ENCODE results near the gene CLIP4.

The CLIP4 gene

DNA sequence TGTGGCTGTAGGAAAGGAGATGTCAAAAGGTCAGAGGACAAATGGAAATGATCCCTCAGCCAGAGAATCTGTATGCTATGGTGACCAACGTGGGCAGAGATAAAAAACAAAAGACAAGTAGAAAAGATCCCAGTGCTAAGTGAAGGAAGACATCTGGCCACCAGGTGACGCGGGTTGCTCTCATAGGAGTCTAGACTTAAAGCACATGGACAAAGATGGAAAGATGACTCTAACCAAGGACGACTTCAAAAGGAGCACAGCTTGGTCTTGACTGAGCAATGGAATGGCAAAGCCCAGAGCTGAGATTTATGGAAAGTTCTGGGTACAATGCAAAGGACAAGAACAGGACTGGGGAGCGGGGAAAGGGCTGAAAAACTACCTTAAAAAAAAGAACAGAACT is 96.8 kb downstream of the CLIP4 start:
- H3K27ac ChIP-seq: no peak overlapping the region
- intact Hi-C loops (cut with DNase I; ENCODE audit: low total_unique reads): no loop called here
- H3K4me3 ChIP-seq: no peak overlapping the region
- TF ChIP-seq, protein P1, sequence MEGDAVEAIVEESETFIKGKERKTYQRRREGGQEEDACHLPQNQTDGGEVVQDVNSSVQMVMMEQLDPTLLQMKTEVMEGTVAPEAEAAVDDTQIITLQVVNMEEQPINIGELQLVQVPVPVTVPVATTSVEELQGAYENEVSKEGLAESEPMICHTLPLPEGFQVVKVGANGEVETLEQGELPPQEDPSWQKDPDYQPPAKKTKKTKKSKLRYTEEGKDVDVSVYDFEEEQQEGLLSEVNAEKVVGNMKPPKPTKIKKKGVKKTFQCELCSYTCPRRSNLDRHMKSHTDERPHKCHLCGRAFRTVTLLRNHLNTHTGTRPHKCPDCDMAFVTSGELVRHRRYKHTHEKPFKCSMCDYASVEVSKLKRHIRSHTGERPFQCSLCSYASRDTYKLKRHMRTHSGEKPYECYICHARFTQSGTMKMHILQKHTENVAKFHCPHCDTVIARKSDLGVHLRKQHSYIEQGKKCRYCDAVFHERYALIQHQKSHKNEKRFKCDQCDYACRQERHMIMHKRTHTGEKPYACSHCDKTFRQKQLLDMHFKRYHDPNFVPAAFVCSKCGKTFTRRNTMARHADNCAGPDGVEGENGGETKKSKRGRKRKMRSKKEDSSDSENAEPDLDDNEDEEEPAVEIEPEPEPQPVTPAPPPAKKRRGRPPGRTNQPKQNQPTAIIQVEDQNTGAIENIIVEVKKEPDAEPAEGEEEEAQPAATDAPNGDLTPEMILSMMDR (IDR thresholded peaks at IDR 0.05): no peak
- no peaks in the 10 kb centered on the region for H3K4me1 ChIP-seq
- peaks cover 0 to 5% of the 10 kb centered on the region in 2 donors for H3K27me3 ChIP-seq
- no peaks in the 10 kb centered on the region for H3K9me3 ChIP-seq
- peaks cover 0 to 6% (median 0%) of the 10 kb centered on the region in 3 donors for H3K36me3 ChIP-seq
- DNase-seq: no peak

DNA sequence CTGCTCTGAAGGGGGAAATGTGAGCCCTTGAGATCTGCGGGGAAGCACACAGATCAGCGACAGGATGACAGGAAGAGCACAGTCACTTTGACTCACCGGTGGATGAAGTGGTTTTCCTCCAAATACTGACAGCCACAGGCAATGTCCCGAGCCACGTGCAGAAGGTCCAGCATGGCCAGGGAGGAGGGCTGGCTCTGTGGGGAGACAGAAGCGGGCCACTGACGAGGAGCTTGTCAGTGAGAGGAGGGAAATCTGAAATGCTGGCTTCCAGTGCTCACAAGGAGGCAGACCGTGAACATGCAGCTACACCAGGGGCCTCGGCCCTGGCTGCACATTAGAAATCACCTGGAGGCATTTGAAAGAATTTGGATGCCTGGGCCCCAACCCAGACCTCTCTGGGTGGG is 98.7 kb downstream of the CLIP4 start:
- no peak overlapping the region for H3K27ac ChIP-seq
- H3K9me3 ChIP-seq: no peaks in the 10 kb centered on the region
- H3K36me3 ChIP-seq: peaks cover 0 to under 1% (median 0%) of the 10 kb centered on the region in 3 donors
- no peaks in the 10 kb centered on the region for H3K4me1 ChIP-seq
- no peak for DNase-seq
- TF ChIP-seq, protein P1 (IDR thresholded peaks at IDR 0.05): no peak
- H3K4me3 ChIP-seq: no peak overlapping the region
- intact Hi-C loops (cut with DNase I; ENCODE audit: low total_unique reads): no loop called here
- H3K27me3 ChIP-seq: peaks cover 0 to 9% of the 10 kb centered on the region in 2 donors

DNA sequence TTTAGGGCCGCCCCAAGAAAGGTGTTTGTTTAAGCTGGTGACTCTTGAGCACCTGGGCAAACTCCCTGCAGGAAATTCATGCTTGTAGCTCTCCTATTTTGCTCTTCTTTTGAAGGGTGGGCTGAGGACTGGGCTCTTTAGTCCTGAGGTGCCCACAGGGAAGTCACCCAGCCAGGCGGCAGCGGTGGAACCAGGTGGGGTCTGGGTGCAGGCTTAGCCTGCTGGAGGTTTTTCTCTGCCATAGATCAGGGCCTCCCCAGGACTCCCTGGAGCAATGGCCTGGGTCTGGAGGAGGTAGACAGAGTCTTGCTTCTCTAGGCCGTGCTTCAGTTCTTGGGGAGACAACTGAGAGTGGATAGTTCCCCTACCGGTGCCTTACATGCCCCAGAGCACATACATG is 99.9 kb downstream of the CLIP4 start:
- TF ChIP-seq, protein P1 (IDR thresholded peaks at IDR 0.05): no peak

DNA sequence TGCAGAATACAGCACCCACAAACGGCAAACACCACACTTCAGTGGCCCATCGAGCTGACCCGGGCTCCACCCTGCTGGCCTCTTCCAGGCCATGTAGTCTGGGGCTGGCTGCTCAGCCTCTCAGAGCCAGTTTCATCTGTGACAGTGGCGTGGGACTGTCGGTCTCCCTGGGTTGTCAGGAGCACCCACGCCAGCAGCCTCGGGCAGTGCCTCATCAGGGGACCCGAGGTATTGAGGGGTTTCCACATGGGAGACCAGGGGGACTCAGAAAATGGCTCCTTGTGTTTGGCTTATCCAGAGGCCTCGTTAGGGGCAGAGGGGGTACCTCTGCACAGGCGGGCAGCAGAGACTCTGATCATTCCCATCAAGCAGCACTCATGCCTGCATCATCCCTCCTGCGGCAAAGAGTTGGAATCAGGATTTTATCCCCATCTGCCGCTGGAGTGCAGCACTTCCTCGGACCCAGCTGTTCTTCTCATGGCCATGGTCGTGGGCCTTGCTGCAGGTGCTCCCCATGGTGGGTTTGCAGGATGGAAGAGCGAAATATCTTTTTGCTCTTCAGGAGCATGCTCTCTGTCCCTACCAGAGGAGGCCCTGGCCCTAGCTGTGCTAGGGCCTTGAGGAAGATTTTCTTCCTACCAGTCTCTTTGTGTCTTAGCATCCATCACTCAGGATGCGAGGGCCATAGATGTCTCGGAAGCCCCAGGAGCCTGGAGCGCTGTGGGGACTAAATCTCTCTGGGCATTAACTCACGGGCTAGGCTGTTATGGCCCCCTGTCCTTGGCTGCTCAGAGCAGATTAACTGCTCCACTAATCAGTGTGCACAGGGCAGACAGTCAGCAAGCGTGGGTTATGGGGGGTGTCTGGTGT is 100.8 kb downstream of the CLIP4 start:
- peaks cover 0 to 9% of the 10 kb centered on the region in 2 donors for H3K27me3 ChIP-seq
- H3K4me3 ChIP-seq: no peak overlapping the region
- TF ChIP-seq, protein P1 (IDR thresholded peaks at IDR 0.05): no peak
- intact Hi-C loops (cut with DNase I; ENCODE audit: low total_unique reads): no loop called here
- no peak overlapping the region for H3K27ac ChIP-seq
- peak in 1 of 2 donors; percentile 48 for DNase-seq
- H3K4me1 ChIP-seq: no peaks in the 10 kb centered on the region
- no peaks in the 10 kb centered on the region for H3K36me3 ChIP-seq
- no peaks in the 10 kb centered on the region for H3K9me3 ChIP-seq

More for the DNA sequence above, 99.9 kb downstream of the CLIP4 start:
- no peaks in the 10 kb centered on the region for H3K4me1 ChIP-seq
- no peak overlapping the region for H3K4me3 ChIP-seq
- intact Hi-C loops (cut with DNase I; ENCODE audit: low total_unique reads): no loop called here
- no peaks in the 10 kb centered on the region for H3K36me3 ChIP-seq
- H3K27me3 ChIP-seq: peaks cover 0 to 9% of the 10 kb centered on the region in 2 donors
- no peak for DNase-seq
- H3K27ac ChIP-seq: no peak overlapping the region
- H3K9me3 ChIP-seq: no peaks in the 10 kb centered on the region

DNA sequence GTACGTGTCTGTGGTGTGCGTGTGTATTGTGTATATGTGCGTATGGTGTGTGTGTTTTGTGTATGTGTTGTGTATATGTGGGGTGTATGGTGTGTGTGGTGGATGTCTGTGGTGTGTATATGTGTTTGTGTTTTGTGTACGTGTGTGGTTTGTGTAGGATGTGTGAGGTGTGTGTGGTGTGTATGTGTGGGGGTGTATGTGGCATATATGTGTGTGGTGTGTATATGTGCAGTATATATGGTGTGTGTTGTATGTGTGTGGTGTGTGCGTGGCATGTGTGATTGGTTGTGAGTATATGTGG is 101.3 kb downstream of the CLIP4 start:
- H3K27ac ChIP-seq: no peak overlapping the region
- no peaks in the 10 kb centered on the region for H3K9me3 ChIP-seq
- H3K4me1 ChIP-seq: no peaks in the 10 kb centered on the region
- no peak for DNase-seq
- peaks cover 0 to 9% of the 10 kb centered on the region in 2 donors for H3K27me3 ChIP-seq
- no peak overlapping the region for H3K4me3 ChIP-seq
- TF ChIP-seq, protein P1 (IDR thresholded peaks at IDR 0.05): no peak
- intact Hi-C loops (cut with DNase I; ENCODE audit: low total_unique reads): no loop called here
- H3K36me3 ChIP-seq: no peaks in the 10 kb centered on the region
